Hypothalamus (tissue), 51 donors: Measurements from ENCODE around the gene AVPI1.
"Not testable (repeated sequence)": the region's sequence is repeated elsewhere in the genome, so short reads cannot be mapped to it uniquely, and the experiment has no call there.

Source experiments
- DNase-seq, 51 donors: peaks; one replicate each; lab custom pipeline; 2025; lab: John Stamatoyannopoulos, UW

AVPI1 gene

DNA sequence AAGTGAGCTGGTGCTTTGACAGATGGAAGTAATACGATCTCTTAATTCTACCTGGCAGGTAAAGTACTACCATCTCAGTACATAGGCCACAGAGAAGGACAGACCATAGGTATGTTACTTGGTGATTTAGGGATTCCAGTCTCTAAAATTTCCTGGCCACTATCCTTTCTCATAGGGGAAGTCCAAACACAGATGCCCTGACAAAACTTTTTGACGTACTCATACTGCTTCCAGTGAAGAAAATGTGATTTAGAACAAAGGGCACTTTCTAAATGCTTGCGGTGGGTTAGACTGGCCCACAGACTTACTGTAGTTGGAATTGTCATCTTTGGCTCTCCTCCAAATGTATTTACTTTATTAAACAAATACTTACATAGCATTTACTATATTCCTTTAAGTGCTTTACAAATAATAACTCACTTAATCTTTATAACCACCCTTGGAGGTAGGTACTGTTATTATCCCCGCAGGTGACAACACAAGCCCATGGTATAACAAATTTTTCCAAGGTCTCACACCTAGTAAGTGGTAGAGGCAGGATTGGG lies 43.5 kb downstream of the AVPI1 start:
- no peak for DNase-seq

DNA sequence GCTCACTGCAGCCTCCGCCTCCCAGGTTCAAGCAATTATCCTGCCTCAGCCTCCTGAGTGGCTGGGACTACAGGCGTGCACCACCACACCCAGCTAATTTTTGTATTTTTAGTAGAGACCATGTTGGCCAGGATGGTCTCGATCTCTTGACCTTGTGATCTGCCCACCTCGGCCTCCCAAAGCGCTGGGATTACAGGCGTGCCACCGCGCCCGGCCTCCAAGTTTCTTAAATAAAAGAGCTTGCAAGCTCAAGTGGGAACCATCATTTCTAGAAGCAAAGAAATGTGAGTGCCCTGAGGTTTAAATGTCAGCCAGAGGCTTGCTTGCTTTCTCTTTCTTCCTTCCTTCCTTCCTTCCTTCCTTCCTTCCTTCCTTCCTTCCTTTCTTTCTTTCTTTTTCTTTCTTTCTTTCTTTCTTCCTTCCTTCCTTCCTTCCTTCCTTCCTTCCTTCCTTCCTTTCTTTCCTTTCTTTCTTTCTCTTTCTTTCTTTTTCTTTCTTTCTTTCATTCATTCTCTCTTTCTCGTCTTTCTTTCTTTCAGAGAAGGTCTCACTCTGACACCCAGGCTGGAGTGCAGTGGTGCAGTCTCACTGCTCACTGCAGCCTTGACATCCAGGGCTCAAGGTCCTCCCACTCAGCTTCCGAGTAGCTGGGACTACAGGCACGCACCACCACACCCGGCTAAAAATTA lies 44.4 kb downstream of the AVPI1 start:
- not testable (repeated sequence) for DNase-seq

DNA sequence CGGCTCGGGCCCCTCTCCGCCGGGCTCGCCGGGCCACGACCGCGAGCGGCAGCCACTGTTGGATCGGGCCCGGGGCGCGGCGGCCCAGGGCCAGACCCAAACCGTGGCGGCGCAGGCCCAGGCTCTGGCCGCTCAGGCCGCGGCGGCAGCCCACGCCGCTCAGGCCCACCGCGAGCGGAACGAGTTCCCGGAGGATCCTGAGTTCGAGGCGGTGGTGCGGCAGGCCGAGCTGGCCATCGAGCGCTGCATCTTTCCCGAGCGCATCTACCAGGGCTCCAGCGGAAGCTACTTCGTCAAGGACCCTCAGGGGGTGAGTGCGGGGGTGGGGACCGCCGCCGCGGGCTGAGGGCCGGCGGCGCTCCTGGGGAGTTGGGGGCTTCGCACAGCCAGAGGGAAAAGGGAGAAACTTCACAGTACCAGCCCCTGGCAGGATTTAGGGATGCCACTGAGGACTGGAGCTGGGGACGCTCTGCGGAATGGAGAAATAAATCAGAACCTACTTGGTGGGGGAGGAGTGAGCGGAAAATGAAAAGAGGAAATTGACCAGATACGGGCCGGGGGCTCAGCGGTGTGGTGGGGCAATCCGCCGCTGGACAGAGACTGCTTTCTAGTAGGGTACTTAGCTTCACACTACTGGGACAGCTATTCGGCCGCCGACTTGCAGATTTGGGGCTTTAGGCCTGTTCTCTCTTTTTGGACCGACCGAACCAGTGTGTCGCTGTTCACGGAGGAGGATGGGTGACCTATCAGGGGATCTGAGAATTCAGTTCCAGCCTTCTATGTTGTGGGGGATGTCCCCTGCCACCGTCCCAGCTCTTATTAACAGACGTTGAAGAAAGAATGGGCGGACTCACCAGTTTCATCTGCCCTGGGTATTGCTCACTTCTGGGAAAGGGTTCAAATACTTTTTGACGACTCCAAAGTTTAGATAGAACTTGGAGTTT lies 45.9 kb downstream of the AVPI1 start:
- DNase-seq = peak in 24 of 51 donors; percentile 4 to 62 (median 22)

DNA sequence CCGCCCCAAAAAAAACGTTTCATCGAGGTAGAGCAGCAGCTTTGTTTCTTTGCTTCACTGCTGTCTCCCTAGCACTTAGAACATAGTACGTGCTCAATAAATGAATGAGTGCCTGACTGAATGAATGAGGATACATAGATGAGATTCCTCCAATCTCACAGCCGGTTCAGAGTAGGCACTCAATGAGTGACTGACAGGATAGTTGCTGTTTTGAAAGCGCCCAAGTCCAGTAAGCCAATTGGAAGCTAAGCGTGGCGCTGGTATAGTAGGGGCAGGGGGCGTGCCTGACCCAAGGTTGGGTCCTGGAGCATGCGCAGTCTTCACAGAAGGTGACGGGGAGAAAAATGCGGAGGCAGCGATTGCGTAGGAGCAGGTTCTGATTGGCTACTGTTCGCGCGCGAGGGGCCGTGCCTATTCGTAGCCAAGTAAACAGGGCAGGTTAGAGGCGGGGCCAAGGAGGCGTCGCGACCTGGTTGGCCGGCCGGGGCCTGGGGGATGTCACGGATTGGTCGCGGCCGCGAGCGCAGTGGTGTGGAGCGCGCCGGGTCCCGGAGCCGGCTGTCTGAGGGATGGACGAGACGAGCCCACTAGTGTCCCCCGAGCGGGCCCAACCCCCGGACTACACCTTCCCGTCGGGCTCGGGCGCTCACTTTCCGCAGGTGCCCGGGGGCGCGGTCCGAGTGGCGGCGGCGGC lies 46.7 kb downstream of the AVPI1 start, which contains the start of gene PI4K2A:
Gene PI4K2A (plus strand): TSS at position 498 of the 694 bp plus-strand sequence. CDS start 72 bp downstream, at position 570.
- peak; percentile 66 to 99 (median 98) for DNase-seq

DNA sequence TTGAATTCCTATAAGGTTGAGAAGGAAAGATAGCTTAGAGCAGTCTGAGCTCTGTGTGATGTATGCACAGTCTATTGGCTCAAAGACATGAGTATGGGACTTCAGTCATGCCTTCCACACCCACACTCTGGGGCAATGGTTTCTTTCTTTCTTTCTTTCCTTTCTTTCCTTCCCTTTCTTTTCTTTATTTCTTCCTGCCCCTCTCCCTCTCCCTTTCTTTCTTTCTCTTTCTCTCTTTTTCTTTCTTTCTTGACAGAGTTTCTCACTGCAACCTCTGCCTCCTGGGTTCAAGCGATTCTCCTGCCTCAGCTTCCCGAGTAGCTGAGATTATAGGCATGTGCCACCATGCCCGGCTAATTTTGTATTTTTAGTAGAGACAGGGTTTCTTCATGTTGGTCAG lies 48.0 kb downstream of the AVPI1 start:
- DNase-seq = not testable (repeated sequence)

DNA sequence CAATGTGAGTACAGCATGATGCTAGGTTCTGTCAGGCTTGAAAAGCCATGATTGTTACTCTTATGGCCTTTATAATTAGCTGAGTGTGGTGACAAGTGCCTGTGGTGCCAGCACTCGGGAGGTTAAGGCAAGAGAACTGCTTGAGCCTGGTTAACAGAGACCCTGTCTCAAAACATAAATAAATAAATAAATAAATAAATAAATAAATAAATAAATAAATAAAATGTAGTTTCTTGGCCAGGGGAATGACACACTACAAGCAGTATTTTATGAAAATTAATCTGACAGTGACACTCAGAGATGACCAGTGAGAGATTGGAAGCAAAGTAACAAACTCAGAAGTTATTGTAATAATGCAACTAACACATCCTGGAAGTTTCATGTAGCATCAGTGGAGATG lies 51.5 kb downstream of the AVPI1 start:
- no peak for DNase-seq

DNA sequence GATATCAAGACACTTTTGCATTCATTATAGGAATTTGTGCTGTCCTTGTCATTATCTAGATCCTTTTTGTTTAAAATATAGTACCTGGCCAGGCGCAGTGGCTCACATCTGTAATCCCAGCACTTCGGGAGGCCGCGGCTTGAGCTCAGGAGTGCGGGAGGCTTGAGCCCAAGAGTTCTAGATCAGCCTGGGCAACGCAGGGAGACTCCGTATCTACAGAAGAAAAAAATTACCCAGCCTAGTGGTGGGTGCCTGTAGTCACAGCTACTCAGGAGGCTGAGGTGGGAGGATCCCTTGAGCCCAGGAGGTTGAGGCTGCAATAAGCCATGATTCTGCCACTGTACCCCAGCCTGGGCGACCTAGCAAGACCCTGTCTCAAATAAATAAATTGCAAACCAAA lies 53.1 kb downstream of the AVPI1 start:
- DNase-seq = no peak

DNA sequence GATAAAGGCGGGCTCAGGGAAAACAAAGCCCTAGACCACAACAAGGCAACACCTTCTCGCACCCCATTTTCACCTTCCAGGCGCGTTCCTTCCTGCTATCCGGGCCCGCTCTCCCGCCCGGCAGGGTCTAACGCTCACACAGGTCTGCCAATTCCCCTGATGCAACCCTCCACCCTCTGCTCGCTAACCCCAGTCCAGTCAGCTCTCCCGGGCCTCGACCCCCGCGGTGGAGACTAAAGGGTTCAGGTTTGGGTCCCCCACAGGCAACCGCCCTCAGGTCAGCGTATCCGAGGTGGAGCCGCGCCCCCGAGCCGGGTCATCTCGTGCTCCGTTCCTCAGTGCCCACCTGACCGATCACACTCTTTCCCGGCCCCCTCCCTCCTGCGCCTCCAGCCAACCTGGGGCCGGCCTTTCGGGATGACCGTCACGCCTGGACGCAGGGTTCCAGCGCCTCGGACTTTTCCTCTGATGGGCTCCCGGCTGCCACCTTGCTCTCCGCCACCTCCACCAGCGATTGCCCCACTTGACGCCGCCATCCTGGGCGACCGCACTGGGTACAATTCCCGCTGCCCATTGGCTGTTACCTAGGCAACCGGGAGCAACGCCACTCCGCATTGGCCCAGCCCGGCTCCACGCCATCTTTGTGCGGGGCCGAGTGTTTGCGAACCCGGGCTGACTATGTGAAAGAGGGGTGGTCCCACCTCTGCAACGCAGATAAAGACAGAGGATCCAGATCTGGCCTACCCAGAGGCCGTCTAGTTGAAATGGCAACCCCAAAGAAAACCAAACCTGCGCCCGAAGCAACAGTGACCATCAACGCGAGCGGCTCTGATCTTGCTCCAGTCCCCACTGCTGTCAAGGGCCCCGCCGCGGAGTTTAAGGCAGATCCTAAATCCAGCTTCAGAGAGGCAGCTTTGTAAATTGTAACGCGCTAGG lies 53.8 kb downstream of the AVPI1 start, which contains the start of gene MORN4:
Gene MORN4 (minus strand): TSS at position 552 of the 936 bp plus-strand sequence. CDS start 13,847 bp downstream, outside the sequence.
- peak; percentile 34 to 97 (median 90) for DNase-seq

DNA sequence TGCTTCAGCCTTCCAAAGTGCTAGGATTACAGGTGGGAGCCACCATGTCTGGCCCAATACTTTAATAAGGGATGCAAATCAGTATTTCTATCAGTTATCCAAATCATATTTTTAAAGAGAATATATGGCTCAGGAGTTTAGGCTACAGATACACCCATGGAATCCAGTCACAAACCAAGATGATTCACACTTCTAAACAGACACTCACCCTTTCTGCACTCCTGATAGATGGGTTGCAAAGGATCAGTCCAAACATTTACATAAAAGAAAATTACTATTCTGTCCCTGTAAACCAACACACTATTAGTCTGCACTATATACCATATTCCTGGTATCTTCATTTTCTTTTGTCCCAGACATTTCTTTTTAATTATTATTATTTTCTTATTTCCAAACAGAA lies 55.9 kb downstream of the AVPI1 start:
- DNase-seq = no peak

DNA sequence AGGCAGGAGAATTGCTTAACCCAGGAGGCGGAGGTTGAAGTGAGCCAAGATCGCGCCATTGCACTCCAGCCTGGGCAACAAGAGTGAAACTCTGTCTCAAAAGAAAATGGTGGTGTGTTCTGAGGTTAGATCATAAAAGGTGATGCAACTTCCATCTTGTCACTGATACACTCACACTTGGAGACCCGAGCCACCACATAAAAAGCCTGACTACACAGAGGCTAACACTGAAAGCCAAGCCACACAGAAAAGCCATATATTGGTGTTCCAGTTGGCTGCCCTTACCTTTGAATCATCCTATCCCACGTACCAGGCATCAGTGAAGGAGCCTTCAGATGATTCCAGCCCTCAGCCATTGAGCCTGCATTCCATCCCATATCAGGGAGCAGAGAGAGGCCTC lies 57.8 kb downstream of the AVPI1 start:
- DNase-seq = no peak

DNA sequence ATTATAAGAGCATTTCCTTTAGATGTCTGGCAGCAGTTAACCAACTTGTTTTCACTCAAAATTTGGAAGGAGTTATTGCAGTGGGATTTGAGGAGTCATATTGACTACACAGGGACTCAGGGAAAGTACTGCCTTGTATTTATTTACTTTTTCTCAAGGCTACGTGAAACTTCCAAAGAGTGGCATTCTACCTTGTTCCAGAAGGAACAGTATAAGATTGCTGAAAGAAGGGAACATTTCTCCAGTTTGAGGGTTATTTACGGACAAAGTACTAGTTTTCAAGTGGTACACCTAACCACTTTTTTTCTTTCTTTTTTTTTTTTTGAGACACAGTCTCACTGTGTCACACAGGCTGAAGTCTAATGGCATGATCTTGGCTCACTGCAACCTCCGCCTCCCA lies 58.8 kb downstream of the AVPI1 start:
- no peak for DNase-seq

DNA sequence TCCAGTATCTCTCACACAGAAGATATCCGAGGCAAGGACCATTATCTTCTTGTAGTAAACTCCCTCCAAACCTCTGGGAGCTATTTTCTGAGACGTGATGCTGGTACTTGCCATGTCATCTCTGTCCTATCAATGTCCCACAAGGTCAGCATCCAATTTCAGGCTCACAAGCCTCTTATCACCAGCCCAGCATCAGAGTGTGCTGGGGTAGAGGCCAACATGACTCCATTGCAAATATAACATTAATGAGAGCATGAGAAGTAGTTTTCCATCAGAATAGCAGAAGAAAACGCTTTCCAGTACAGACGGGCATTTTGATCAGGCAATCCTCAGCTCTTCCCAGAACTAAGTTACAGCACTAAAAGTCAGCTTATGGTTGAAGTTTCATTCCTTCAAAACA lies 59.3 kb downstream of the AVPI1 start:
- DNase-seq = no peak
